ENCODE measurements around the gene ASPN. TPM values are rescaled to one million over a fixed set of nuclear protein-coding genes. Genes with fewer than 3 reads are reported as not detected.

The ASPN gene
- total RNA-seq, 2 experiments from 2014 or later = not detected

DNA sequence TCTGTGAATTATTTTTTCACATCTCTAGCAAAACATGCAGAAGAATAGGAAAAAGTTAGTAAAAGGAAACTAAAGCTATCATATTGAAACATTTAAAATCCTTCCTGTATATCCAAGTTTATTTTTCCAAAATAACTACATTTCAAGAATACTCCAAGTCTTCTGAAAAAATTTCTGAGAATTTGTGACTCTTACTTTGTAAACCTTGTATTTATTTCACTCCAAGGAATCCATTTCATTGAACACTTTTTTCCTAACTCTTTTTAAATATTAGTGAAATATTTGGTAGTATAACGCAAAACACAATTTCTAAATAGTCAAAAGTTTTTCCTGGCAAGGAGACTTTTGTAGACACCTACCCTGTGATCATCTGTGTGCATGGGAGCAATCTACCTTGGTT, 34.2 kb upstream of the ASPN start:
- ChIA-PET POLR2A (no interaction called here), CTCF (no interaction called here)
- no peaks in the 10 kb centered on the region for H3K27me3 ChIP-seq (ENCODE audit: control insufficient read depth in 1 of 2, insufficient read depth in 2 of 2, low read length in 2 of 2)
- no peak overlapping the region for H3K4me3 ChIP-seq (ENCODE audit: low read length)
- H3K36me3 ChIP-seq (ENCODE audit: insufficient read depth, low read length) = no peaks in the 10 kb centered on the region
- Mint-ChIP-seq H3K9me3 (peaks cover 3% of the 10 kb centered on the region), H3K27me3 (no peaks in the 10 kb centered on the region), H3K36me3 (ENCODE audit: low read depth) (no peaks in the 10 kb centered on the region), H3K4me1 (ENCODE audit: low read depth) (no peaks in the 10 kb centered on the region), H3K4me3 (no peak overlapping the region), H3K27ac (no peak overlapping the region)
- no peaks in the 10 kb centered on the region for H3K9me3 ChIP-seq (ENCODE audit: control insufficient read depth in 1 of 2, insufficient read depth in 1 of 2, low read length in 2 of 2)
- no peaks in the 10 kb centered on the region for H3K4me1 ChIP-seq (ENCODE audit: insufficient read depth, low read length)
- intact Hi-C loops (cut with DNase I, micrococcal nuclease) = no loop called here
- TF ChIP-seq, protein P1, sequence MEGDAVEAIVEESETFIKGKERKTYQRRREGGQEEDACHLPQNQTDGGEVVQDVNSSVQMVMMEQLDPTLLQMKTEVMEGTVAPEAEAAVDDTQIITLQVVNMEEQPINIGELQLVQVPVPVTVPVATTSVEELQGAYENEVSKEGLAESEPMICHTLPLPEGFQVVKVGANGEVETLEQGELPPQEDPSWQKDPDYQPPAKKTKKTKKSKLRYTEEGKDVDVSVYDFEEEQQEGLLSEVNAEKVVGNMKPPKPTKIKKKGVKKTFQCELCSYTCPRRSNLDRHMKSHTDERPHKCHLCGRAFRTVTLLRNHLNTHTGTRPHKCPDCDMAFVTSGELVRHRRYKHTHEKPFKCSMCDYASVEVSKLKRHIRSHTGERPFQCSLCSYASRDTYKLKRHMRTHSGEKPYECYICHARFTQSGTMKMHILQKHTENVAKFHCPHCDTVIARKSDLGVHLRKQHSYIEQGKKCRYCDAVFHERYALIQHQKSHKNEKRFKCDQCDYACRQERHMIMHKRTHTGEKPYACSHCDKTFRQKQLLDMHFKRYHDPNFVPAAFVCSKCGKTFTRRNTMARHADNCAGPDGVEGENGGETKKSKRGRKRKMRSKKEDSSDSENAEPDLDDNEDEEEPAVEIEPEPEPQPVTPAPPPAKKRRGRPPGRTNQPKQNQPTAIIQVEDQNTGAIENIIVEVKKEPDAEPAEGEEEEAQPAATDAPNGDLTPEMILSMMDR (IDR thresholded peaks at IDR 0.05) = no peak
- H3K27ac ChIP-seq (ENCODE audit: low read depth in 1 of 2, low read length in 2 of 2) = no peak overlapping the region
- DNase-seq (no peak), ATAC-seq (ENCODE audit: poor library complexity) (no peak)

DNA sequence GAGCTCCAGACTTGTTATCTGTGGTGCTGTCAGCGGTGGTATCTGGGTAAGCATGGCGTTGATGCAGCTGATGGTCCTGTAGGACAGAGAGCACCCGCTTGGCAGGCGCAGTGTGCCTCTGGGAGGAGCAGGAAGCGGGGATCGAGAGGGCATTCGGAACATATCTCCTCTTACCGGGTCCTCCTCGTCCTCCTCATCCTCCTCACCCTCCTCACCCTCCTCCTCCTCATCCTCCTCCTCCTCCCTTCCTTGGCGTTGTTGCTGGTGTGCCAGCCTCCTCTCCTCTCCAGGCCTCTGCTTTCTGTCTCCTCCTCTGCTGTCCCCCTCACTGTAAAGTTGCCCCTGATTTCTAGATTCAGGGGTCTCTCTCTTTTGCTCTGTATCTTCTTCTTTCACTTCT, 32.3 kb upstream of the ASPN start:
- intact Hi-C loops (cut with DNase I, micrococcal nuclease) = no loop called here
- Mint-ChIP-seq H3K4me3 (no peak overlapping the region), H3K36me3 (ENCODE audit: low read depth) (no peaks in the 10 kb centered on the region), H3K4me1 (ENCODE audit: low read depth) (no peaks in the 10 kb centered on the region), H3K27me3 (no peaks in the 10 kb centered on the region), H3K9me3 (no peaks in the 10 kb centered on the region), H3K27ac (no peak overlapping the region)
- no peak for ATAC-seq (ENCODE audit: poor library complexity)
- POLR2A ChIA-PET = no interaction called here
- H3K9me3 ChIP-seq (ENCODE audit: control insufficient read depth in 1 of 2, insufficient read depth in 1 of 2, low read length in 2 of 2) = no peaks in the 10 kb centered on the region
- H3K27me3 ChIP-seq (ENCODE audit: control insufficient read depth in 1 of 2, insufficient read depth in 2 of 2, low read length in 2 of 2) = no peaks in the 10 kb centered on the region
- TF ChIP-seq, protein P1 (IDR thresholded peaks at IDR 0.05) = no peak
- H3K36me3 ChIP-seq (ENCODE audit: insufficient read depth, low read length) = no peaks in the 10 kb centered on the region
- CTCF ChIA-PET = interaction anchor here (0.7 kb wide), 1 partner anchor 29 kb away, joined by 3 read pairs; no protein-coding TSS in a partner anchor
- no peak overlapping the region for H3K4me3 ChIP-seq (ENCODE audit: low read length)
- H3K4me1 ChIP-seq (ENCODE audit: insufficient read depth, low read length) = no peaks in the 10 kb centered on the region
- H3K27ac ChIP-seq (ENCODE audit: low read depth in 1 of 2, low read length in 2 of 2) = no peak overlapping the region
- no peak for DNase-seq

DNA sequence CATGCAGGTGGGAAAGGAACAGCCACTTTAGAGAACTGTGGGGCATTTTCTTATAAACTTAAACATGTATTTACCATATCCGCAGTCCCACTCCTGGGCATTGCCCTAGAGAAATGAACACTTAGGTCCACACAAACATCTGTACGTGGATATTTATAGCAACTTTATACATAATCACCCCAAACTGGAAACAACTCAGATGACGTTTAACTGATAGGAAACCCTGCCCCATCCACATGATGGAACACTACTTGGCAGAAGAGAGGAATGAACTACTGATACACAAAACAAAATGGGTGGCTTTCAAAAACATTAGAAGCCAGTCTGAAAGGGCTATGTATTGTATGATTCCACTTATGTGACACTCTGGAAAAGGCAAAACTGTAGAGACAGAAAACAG, 31.0 kb upstream of the ASPN start:
- no peaks in the 10 kb centered on the region for H3K9me3 ChIP-seq (ENCODE audit: control insufficient read depth in 1 of 2, insufficient read depth in 1 of 2, low read length in 2 of 2)
- Mint-ChIP-seq H3K4me3 (no peak overlapping the region), H3K36me3 (ENCODE audit: low read depth) (no peaks in the 10 kb centered on the region), H3K27me3 (no peaks in the 10 kb centered on the region), H3K27ac (no peak overlapping the region), H3K4me1 (ENCODE audit: low read depth) (no peaks in the 10 kb centered on the region), H3K9me3 (no peaks in the 10 kb centered on the region)
- ATAC-seq (ENCODE audit: poor library complexity) = no peak
- ChIA-PET POLR2A (no interaction called here), CTCF (no interaction called here)
- H3K36me3 ChIP-seq (ENCODE audit: insufficient read depth, low read length) = no peaks in the 10 kb centered on the region
- H3K27me3 ChIP-seq (ENCODE audit: control insufficient read depth in 1 of 2, insufficient read depth in 2 of 2, low read length in 2 of 2) = no peaks in the 10 kb centered on the region
- no peak overlapping the region for H3K4me3 ChIP-seq (ENCODE audit: low read length)
- no peak for DNase-seq
- TF ChIP-seq, protein P1 (IDR thresholded peaks at IDR 0.05) = no peak
- intact Hi-C loops (cut with DNase I, micrococcal nuclease) = no loop called here
- H3K4me1 ChIP-seq (ENCODE audit: insufficient read depth, low read length) = no peaks in the 10 kb centered on the region
- H3K27ac ChIP-seq (ENCODE audit: low read depth in 1 of 2, low read length in 2 of 2) = no peak overlapping the region

All from CD4-positive, alpha-beta T cell (primary cell).